Fibroblast of pulmonary artery (primary cell): Measurements from ENCODE around the gene PHYHIPL.
A peak's percentile ranks its signal among the peaks of the same experiment; 100 is the strongest.
"Not testable (repeated sequence)": the region's sequence is repeated elsewhere in the genome, so short reads cannot be mapped to it uniquely, and the experiment has no call there.

Experiments used
- DNase-seq: peaks from one replicate; pipeline ENCODE4 v3.0.0-alpha.2; 2010; ENCODE audit warnings: low read depth
- H3K4me3 ChIP-seq: replicated peaks from 2 replicates; pipeline ENCODE4 v1.5.1; 2011; ENCODE audit warnings: low read depth, mild to moderate bottlenecking, control low read depth, low read length, moderate library complexity
- CTCF ChIP-seq: IDR thresholded peaks from 2 replicates; pipeline ENCODE4 v1.5.1; 2011; ENCODE audit warnings: mild to moderate bottlenecking, control low read depth, low read length, inconsistent platforms; ENCODE audit errors: missing control alignments

Gene PHYHIPL

DNA sequence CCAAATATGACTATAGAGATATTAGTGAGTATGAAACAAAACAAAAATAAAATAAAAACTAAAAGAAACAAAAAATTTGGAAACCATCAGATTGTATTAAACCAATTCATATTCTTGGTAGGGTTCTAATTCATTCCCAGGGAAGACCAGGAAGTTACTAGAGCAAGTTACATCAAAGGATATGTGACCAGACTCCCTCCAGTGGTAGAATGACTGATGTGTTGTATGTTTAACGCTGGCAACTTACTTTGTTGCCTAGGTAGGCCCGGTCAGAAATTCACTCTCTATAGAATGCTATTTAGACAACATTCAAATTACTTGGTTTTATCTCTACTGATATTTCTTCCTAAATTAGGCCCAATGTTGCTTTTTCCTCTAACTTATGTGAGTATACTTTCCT lies 5.2 kb downstream of the PHYHIPL start:
- peak; percentile 65 for TF ChIP-seq CTCF
- H3K4me3 ChIP-seq = no peak overlapping the region
- peak; percentile 78 for DNase-seq

GRCh38 chr10:59190332-59190731 lies 13.9 kb downstream of the PHYHIPL start:
- DNase-seq = no peak
- TF ChIP-seq CTCF = no peak
- no peak overlapping the region for H3K4me3 ChIP-seq

- DNase-seq = no peak
- no peak overlapping the region for H3K4me3 ChIP-seq
- no peak for TF ChIP-seq CTCF
Measured at GRCh38 chr10:59206204-59206720, 29.8 kb downstream of the PHYHIPL start.

- no peak for TF ChIP-seq CTCF
- no peak for DNase-seq
- H3K4me3 ChIP-seq = no peak overlapping the region
Measured at GRCh38 chr10:59212301-59212798, 35.9 kb downstream of the PHYHIPL start.

DNA sequence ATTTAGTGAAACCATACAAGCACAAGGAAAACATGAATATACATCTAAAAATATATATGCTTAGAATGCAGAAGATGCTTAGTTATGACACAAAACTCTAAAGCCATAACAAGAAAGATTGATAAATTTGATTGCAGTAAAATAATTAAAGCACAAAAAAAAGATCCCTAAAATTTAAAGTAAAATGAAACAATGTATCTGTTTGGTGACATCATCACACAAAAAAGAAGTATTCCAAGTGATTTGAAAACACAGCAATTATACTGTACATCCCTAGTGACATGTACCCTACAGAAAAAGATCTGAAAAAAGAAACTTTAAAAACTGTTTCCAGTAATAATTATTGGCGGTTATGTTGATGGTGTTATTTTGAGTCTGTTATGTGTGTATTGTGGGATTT lies 37.7 kb downstream of the PHYHIPL start:
- no peak for DNase-seq
- TF ChIP-seq CTCF = no peak
- H3K4me3 ChIP-seq = no peak overlapping the region

DNA sequence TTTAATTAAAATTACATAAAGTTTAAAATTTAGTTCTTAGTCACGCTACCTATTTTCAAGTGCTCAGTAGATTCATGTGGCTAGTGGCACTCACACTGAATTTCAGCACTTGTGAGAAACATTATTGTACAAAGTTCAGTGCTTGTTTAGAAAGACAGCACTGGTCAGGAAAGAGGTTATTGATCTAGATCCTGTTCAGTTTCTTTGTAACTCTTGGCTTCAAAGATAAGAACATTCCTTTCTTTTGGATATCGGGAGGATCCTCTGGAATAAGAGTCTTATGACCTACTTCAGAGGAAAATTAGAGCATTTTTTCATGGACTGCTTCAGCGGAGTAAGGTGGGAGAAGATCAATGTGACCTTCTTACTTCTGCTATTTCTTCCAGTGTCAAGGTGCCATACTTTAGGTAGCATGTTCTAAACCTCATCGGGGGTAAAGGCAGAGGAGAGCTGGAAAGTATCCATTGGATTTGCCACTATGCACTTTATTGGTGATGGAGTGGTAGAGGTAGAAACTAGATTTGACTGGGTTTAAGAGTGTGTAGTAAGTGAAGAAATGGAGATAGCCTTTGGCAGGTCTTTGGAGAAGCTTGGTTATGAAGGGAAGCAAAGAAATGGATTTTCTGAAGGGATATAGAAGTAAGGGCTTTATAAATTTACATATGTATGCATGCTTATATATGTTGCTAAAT lies 39.9 kb downstream of the PHYHIPL start:
- DNase-seq = no peak
- TF ChIP-seq CTCF = no peak

GRCh38 chr10:59222788-59223187 lies 46.3 kb downstream of the PHYHIPL start:
- TF ChIP-seq CTCF = no peak

More for the DNA sequence above, 39.9 kb downstream of the PHYHIPL start:
- no peak overlapping the region for H3K4me3 ChIP-seq

DNA sequence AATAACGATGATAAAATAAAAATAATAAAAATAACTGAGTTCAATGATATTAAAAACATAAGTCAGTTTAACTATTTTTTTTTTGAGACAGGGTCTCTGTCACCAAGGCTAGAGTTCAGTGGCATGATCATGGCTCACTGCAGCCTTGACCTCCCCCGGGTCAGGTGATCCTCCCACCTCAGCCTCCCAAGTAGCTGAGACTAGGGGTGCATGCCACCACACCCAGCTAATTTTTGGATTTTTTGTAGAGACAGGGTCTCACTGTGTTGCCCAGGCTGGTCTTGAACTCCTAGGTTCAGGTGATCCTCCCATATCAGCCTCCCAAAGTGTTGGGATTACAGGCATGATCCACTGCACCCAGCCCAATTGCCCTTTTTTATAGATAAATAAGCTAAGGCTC lies 47.2 kb downstream of the PHYHIPL start:
- DNase-seq = not testable (repeated sequence)

More at GRCh38 chr10:59222788-59223187, 46.3 kb downstream of the PHYHIPL start:
- no peak overlapping the region for H3K4me3 ChIP-seq
- DNase-seq = no peak

More for the DNA sequence above, 47.2 kb downstream of the PHYHIPL start:
- not testable (repeated sequence) for H3K4me3 ChIP-seq
